ENCODE results near the gene WFDC6. TPM values are rescaled to one million over a fixed set of nuclear protein-coding genes. Genes with fewer than 3 reads are reported as not detected.

The WFDC6 gene
- total RNA-seq, 1 donor from 2014 or later: not detected

Other genes starting within 250 kb of the WFDC6 start
- gene RBPJL, start 232.6 kb downstream of the WFDC6 start, total RNA-seq: not detected in 2 replicates
- not detected in 2 replicates for gene MATN4, start 231.2 kb downstream of the WFDC6 start, total RNA-seq
- 31.8 and 65.1 TPM in 2 replicates for gene SDC4, start 191.1 kb downstream of the WFDC6 start, total RNA-seq
- 15.9 and 28.4 TPM in 2 replicates for gene SYS1, start 176.3 kb downstream of the WFDC6 start, total RNA-seq
- not detected in 2 replicates for gene TP53TG5, start 161.2 kb downstream of the WFDC6 start, total RNA-seq
- 5.0 and 5.2 TPM in 2 replicates for gene DBNDD2, start 131.2 kb downstream of the WFDC6 start, total RNA-seq
- 17.4 and 22.2 TPM in 2 replicates for gene PIGT, start 123.3 kb downstream of the WFDC6 start, total RNA-seq
- not detected in 2 replicates for gene WFDC2, start 69.7 kb downstream of the WFDC6 start, total RNA-seq
- gene SPINT3, start 23.9 kb downstream of the WFDC6 start, total RNA-seq: not detected in 2 replicates
- not detected in 2 replicates for gene EPPIN, start 7.9 kb upstream of the WFDC6 start, total RNA-seq
- not detected in 2 replicates for gene WFDC8, start 39.8 kb upstream of the WFDC6 start, total RNA-seq
- gene WFDC10A, start 90.3 kb upstream of the WFDC6 start, total RNA-seq: not detected in 2 replicates
- not detected in 2 replicates for gene WFDC9, start 91.8 kb upstream of the WFDC6 start, total RNA-seq
- not detected in 2 replicates for gene WFDC11, start 130.8 kb upstream of the WFDC6 start, total RNA-seq
- gene WFDC13, start 162.6 kb upstream of the WFDC6 start, total RNA-seq: not detected in 2 replicates
- not detected in 2 replicates for gene WFDC10B, start 165.5 kb upstream of the WFDC6 start, total RNA-seq
- gene SPINT4, start 182.9 kb upstream of the WFDC6 start, total RNA-seq: not detected in 2 replicates

All from lung microvascular endothelial cell (primary cell).